ENCODE data around the gene CALU.

The CALU gene

GRCh38 chr7:128788446-128789412 is 49.6 kb downstream of the CALU start:
- DNase-seq (ENCODE audit: low spot score): no peak

GRCh38 chr7:128790315-128791041 is 51.3 kb downstream of the CALU start:
- no peak for TF ChIP-seq CTCF (IDR thresholded peaks at IDR 0.05; ENCODE audit: extremely low read depth, missing control alignments)
- DNase-seq (ENCODE audit: low spot score): peak; percentile 34

More at GRCh38 chr7:128788446-128789412, 49.6 kb downstream of the CALU start:
- TF ChIP-seq CTCF (IDR thresholded peaks at IDR 0.05; ENCODE audit: extremely low read depth, missing control alignments): no peak

- DNase-seq (ENCODE audit: low spot score): peak; percentile 96
- no peak for TF ChIP-seq CTCF (IDR thresholded peaks at IDR 0.05; ENCODE audit: extremely low read depth, missing control alignments)
Measured at GRCh38 chr7:128791121-128791971, 52.2 kb downstream of the CALU start, which contains the start of gene CCDC136. CCDC136 (plus strand) TSS chr7:128791968; CDS start chr7:128792412, 444 bp downstream.

GRCh38 chr7:128791972-128792327 is 52.8 kb downstream of the CALU start:
- no peak for TF ChIP-seq CTCF (IDR thresholded peaks at IDR 0.05; ENCODE audit: extremely low read depth, missing control alignments)
- no peak for DNase-seq (ENCODE audit: low spot score)

- DNase-seq (ENCODE audit: low spot score): no peak
Measured at GRCh38 chr7:128792471-128793180, 53.5 kb downstream of the CALU start.

More at GRCh38 chr7:128792471-128793180, 53.5 kb downstream of the CALU start:
- no peak for TF ChIP-seq CTCF (IDR thresholded peaks at IDR 0.05; ENCODE audit: extremely low read depth, missing control alignments)
